Bronchial epithelial cell (primary cell): ENCODE measurements around the gene GNA14. TPM values are rescaled to one million over a fixed set of nuclear protein-coding genes. Genes with fewer than 3 reads are reported as not detected.

Experiments
- DNase-seq: peaks from one replicate; pipeline ENCODE4 v3.0.0-alpha.2; 2010; ENCODE audit warnings: low read depth
- FAIRE-seq: peaks from 2 replicates; lab custom pipeline; 2011; peaks lifted over from hg19 to GRCh38; lab: Jason Lieb, UNC
- H3K27me3 ChIP-seq: 2 replicates; pipeline ENCODE4 v1.5.1; 2011; ENCODE audit warnings: low read length; ENCODE audit not compliant: control insufficient read depth, insufficient read depth
- H3K36me3 ChIP-seq: 2 replicates; pipeline ENCODE4 v1.5.1; 2011; ENCODE audit warnings: low read length; ENCODE audit not compliant: control insufficient read depth, insufficient read depth
- H3K4me3 ChIP-seq: 2 replicates; pipeline ENCODE4 v1.5.1; 2011; ENCODE audit warnings: mild to moderate bottlenecking, low read depth, low read length, control low read depth
- total RNA-seq: library from RNA; depleted of rRNA; stranded (reverse); fragments of >200 nt; gene quantifications from 2 replicates; pipeline ENCODE4 v1.2.1, GENCODE V29; 2014
- TF ChIP-seq, protein P1 (sequence below): IDR thresholded peaks from 2 replicates; pipeline ENCODE4 v1.5.1; 2011; ENCODE audit warnings: mild to moderate bottlenecking, moderate library complexity, low read length, control low read depth, inconsistent platforms; ENCODE audit not compliant: insufficient read depth, severe bottlenecking

The GNA14 gene
- total RNA-seq, 1 donor from 2014 or later = not detected

DNA sequence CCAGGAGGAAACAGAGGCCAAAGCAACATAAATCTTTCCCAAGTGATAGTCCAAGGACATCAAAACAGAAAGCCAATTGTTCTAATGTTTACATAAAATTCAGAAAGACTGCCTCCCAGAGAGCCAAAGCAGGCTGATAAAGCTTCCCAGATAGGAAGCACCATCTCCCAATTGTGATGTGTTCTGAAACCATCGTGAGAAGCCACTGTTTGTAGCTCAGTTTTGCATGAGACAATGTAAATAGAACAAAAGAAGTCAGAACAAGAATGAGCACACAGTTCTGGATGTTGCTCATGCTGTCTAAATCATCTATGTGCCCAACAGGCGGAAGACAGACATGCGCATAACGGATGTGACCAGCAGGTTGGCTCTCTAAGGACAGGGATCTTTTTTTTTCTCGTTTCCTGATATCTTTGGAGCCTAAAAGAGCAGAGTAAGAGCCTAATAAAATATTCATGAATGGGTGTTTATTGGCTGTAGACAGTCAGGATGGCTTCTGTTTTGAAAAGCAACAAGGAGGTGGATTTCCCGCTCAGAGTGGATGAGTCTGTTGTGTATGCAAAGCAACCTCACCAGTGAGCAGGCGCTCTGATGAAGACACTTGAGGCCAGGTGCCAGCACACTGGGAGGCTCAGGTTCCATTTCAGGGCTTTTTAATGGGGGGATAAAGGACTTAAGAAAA, 113.6 kb downstream of the GNA14 start:
- TF ChIP-seq, protein P1, sequence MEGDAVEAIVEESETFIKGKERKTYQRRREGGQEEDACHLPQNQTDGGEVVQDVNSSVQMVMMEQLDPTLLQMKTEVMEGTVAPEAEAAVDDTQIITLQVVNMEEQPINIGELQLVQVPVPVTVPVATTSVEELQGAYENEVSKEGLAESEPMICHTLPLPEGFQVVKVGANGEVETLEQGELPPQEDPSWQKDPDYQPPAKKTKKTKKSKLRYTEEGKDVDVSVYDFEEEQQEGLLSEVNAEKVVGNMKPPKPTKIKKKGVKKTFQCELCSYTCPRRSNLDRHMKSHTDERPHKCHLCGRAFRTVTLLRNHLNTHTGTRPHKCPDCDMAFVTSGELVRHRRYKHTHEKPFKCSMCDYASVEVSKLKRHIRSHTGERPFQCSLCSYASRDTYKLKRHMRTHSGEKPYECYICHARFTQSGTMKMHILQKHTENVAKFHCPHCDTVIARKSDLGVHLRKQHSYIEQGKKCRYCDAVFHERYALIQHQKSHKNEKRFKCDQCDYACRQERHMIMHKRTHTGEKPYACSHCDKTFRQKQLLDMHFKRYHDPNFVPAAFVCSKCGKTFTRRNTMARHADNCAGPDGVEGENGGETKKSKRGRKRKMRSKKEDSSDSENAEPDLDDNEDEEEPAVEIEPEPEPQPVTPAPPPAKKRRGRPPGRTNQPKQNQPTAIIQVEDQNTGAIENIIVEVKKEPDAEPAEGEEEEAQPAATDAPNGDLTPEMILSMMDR = no peak

DNA sequence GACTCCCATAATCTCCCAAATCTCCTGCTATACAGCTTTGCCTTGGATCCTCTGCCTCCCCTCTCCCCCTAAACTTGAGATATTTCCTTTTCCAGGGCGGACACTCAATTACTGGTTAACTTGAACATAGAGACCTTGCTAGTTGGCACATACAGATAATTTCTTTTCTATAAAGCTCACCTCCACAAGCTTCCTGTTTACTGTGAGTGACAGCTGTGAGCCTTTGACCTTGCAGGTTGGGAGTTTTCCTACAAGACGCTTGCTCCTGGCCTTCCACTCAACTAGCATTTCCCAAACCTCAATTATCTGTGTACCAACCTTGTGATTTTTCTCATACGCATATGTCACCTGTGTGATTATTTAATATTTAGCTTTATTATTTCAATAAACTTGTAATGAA, 114.5 kb downstream of the GNA14 start:
- no peaks in the 10 kb centered on the region for H3K36me3 ChIP-seq
- FAIRE-seq (no peak), DNase-seq (no peak)
- no peak overlapping the region for H3K4me3 ChIP-seq
- H3K27me3 ChIP-seq = no peaks in the 10 kb centered on the region
- TF ChIP-seq, protein P1 = no peak

More for the DNA sequence above, 113.6 kb downstream of the GNA14 start:
- Histone ChIP-seq H3K4me3 (no peak overlapping the region), H3K27me3 (no peaks in the 10 kb centered on the region), H3K36me3 (no peaks in the 10 kb centered on the region)
- FAIRE-seq (no peak), DNase-seq (no peak)

DNA sequence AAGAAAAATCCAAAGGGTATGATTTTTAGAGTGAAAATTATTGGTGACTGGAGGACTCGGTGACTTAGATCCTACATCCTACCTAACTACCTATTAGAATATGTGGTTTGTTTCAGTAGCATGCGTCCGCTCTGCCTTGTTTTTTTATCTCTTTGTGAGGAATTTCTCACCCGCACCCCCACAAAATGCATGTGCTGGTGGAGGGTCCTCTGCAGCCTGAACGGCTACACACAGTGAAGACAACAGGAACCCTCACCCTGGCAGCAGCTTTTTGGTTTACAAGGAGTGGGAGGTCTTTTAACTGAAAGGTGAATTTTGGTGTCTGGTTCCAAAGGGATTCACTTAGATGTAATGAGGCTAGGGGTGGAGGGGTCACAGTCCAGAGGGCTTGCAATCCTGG, 115.5 kb downstream of the GNA14 start:
- Histone ChIP-seq H3K36me3 (no peaks in the 10 kb centered on the region), H3K4me3 (no peak overlapping the region), H3K27me3 (no peaks in the 10 kb centered on the region)
- TF ChIP-seq, protein P1 = no peak
- FAIRE-seq = no peak
- DNase-seq = no peak

DNA sequence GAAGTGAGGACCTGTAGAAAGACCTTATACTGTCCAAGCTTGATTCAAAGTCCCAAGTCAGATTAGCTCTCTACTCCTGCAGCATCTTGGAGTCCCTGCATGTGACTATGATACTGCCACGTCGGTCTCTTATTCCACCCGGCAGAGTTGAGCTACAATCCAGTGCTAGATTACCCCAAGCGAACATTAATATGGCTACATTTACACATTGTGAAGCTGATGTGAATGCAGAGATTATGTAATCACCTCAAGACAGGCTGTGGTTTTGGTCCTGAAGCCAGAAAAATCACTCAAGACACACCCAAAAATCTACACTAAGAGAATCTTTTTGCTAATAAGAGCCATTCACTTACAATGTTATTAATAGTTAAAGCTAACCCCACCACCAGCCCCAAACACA, 116.7 kb downstream of the GNA14 start:
- no peak for DNase-seq

DNA sequence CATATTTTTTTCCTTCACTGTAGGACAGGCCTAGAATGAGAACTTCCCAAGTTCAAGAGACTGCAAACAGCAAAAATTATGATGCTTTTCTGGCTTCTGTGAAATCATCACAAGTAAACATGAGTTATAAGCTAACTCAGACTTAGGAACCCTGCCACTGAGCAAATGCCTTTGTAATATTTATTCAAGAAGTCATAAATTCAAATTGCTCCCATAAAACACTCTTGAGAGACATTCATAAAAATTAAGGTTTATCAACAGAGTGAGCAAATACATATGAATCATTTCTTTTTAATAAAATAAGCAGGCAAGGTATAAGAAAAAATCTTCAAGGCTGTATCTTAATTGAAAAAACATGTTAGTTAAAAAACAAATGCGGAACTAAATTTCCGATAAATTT, 124.2 kb downstream of the GNA14 start:
- Histone ChIP-seq H3K27me3 (no peaks in the 10 kb centered on the region), H3K4me3 (no peak overlapping the region), H3K36me3 (no peaks in the 10 kb centered on the region)
- TF ChIP-seq, protein P1 = no peak
- no peak for DNase-seq
- no peak for FAIRE-seq

More for the DNA sequence above, 116.7 kb downstream of the GNA14 start:
- Histone ChIP-seq H3K36me3 (no peaks in the 10 kb centered on the region), H3K27me3 (no peaks in the 10 kb centered on the region), H3K4me3 (no peak overlapping the region)
- TF ChIP-seq, protein P1 = no peak
- FAIRE-seq = no peak

DNA sequence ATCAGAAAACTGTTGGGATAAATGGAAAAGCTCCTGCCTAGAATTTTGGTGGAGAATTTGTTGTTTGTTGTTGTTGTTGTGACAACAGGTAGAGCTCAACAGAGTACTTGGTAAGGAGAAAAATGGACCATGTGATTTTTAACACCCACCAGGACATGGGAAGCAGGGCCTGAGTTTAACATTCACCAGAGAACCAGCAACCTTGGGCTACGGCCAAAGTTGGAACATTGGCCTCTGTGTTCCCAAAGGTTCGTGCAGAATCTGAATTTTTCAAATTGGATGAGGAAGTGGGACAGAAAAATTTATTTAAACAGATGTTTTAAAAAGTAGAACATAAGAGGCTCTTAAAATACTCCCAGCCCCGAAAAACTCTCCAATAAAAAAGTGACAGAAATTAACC, 127.0 kb downstream of the GNA14 start:
- H3K27me3 ChIP-seq = no peaks in the 10 kb centered on the region
- TF ChIP-seq, protein P1 = no peak
- no peak overlapping the region for H3K4me3 ChIP-seq
- FAIRE-seq (no peak), DNase-seq (no peak)
- no peaks in the 10 kb centered on the region for H3K36me3 ChIP-seq
